Measurements from ENCODE around the gene TSR3.

The TSR3 gene

DNA sequence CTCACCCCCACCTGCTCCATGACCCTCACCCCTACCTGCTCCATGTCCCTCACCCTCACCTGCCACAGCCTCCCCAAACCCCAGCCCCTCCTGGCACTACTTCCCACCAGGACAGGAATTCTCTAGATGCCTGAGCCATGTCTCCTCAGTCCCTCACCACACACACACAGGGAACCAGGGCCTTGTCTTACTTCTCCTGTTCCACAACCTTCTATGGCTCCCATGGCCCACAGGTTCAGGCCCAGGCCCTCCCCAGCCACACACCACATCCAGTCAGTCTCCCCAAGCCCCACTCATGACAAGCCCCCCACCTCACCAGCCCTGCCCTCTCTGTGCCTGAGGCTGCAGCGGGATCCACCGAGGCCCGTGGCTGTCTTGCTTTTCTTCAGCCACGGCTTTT, 45.3 kb downstream of the TSR3 start:
- no peak for DNase-seq

GRCh38 chr16:1305823-1306222, 45.9 kb downstream of the TSR3 start:
- no peak for DNase-seq

GRCh38 chr16:1301562-1301961, 50.1 kb downstream of the TSR3 start:
- no peak for DNase-seq

- DNase-seq = peak; percentile 71 to 89 (median 84)
Observed at GRCh38 chr16:1300664-1301476, 50.8 kb downstream of the TSR3 start.

GRCh38 chr16:1299868-1300203, 51.8 kb downstream of the TSR3 start:
- no peak for DNase-seq
